Sigmoid colon (tissue), 7 donors: ENCODE measurements around the gene PTX4. TPM values are rescaled to one million over a fixed set of nuclear protein-coding genes. Genes with fewer than 3 reads are reported as not detected.

Source experiments
- DNase-seq: peaks from one replicate; pipeline ENCODE4 v3.0.0-alpha.2; 2019
- H3K27ac ChIP-seq, 4 donors: fragments of 200-600 bp; sonication (generic); one replicate each; pipeline ENCODE4 v1.5.1; 2016 to 2019; ENCODE audit warnings: mild to moderate bottlenecking in 1 of 4
- H3K27me3 ChIP-seq, 3 donors: fragments of 200-600 bp; sonication (generic); one replicate each; pipeline ENCODE4 v1.5.1; 2019; ENCODE audit warnings: mild to moderate bottlenecking in 1 of 3
- H3K36me3 ChIP-seq, 4 donors: fragments of 200-600 bp; sonication (generic); one replicate each; pipeline ENCODE4 v1.5.1; 2016 to 2019
- H3K4me1 ChIP-seq, 4 donors: fragments of 200-600 bp; sonication (generic); one replicate each; pipeline ENCODE4 v1.5.1; 2017 to 2019
- H3K4me3 ChIP-seq, 4 donors: fragments of 200-600 bp; sonication (generic); one replicate each; pipeline ENCODE4 v1.5.1; 2017 to 2019; ENCODE audit warnings: mild to moderate bottlenecking in 2 of 4, moderate library complexity in 1 of 4
- H3K9me3 ChIP-seq, 4 donors: fragments of 200-600 bp in 3 of 4; sonication (generic) in 3 of 4; one replicate each; pipeline versions ENCODE4 v1.5.1 to v1.6.1; 2013 to 2019
- CTCF ChIP-seq, 4 experiments: fragments of 450-650 bp in 3 of 4; fragments of 200-600 bp in 1 of 4; IDR thresholded peaks; one replicate each; pipeline ENCODE4 v1.5.1; 2016 to 2019; ENCODE audit warnings: antibody characterized with exemption in 4 of 4, mild to moderate bottlenecking in 3 of 4, moderate library complexity in 2 of 4
- EP300 ChIP-seq, 4 donors: sonication (generic); formaldehyde crosslinking; IDR thresholded peaks; one replicate each; pipeline ENCODE4 v1.6.1; 2017; ENCODE audit warnings: antibody characterized with exemption in 4 of 4
- POLR2A ChIP-seq, 2 donors: fragments of 450-650 bp; IDR thresholded peaks; one replicate each; pipeline ENCODE4 v1.6.1; 2016; ENCODE audit warnings: antibody characterized with exemption in 2 of 2, mild to moderate bottlenecking in 2 of 2, moderate library complexity in 2 of 2
- POLR2AphosphoS5 ChIP-seq, 4 donors: sonication (generic); formaldehyde crosslinking; IDR thresholded peaks; one replicate each; pipeline ENCODE4 v1.6.1; 2017; ENCODE audit warnings: antibody characterized with exemption in 4 of 4
- WGBS, 2 donors: extraction: QIAGEN DNeasy Blood & Tissue Kit; methylation state at CpG; one replicate each; pipeline ENCODE4 v1.1.7; 2013; 5-methylcytosine and 5-hydroxymethylcytosine counted together
- intact Hi-C: fragments of 100-400 bp; cut with DNase I; formaldehyde crosslinking; loops from one replicate; pipeline ENCODE4 v1.15.1; 2023
- polyA plus RNA-seq, 3 donors: library from polyadenylated mRNA; stranded (reverse); fragments of 200-250 nt; gene quantifications; one replicate each; pipeline ENCODE4 v1.2.3, GENCODE V29; 2013
- total RNA-seq, 4 donors: library from RNA; depleted of rRNA; stranded (reverse); fragments of >200 nt; gene quantifications; one replicate each; pipeline ENCODE4 v1.1.0, GENCODE V29; 2016
- donor health status: healthy with polysubstance abuse.
- donor health status: Bipolar disorder and iron deficiency.
- donor health status: healthy.

PTX4 gene
- total and polyA plus RNA-seq, 7 donors = not detected

DNA sequence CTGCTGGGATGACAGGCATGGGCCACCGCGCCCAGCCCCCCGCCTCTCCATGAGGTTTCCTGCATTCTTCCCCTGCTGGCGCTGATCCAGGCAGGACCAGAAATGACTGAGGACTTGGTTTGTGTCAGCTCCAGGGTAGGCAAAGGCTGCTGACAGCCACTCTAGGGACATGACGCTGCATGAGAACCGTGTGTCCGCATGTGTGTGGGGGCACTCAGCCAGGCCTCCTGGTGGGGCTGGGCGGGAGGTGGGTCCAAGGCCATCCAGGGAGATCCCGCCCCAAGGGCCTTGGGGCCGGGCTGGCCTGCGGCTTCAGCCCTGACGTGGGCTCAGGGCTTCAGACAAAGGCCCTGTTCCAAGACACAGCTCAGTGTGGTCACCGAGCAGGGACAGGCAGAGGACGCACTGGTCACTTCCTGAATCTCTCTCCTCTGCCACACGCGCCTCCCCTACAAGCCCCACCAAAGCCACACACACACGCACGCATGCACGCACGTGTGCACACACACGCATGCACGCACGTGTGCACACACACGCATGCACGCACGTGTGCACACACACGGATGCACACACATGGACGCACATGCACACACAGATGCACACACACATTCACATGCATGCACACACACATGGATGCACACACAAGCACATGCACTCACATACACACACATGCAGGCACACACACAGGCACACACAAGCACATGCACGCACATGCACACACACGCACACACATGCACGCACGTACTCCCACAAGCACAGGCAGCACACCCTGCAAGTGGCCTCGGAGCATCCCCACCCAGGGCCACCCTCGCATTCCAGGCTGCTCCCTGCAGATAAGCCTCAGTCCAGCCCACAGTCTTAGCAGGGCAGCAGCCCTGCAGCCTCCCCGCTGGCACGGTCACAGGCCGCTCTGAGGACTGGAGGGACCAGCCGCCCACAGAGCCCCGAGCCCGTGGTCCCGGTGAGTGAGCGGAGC, 39.4 kb upstream of the PTX4 start:
- Histone ChIP-seq H3K9me3 (no peaks in the 10 kb centered on the region), H3K27me3 (no peaks in the 10 kb centered on the region), H3K27ac (no peak overlapping the region), H3K4me3 (no peak overlapping the region), H3K36me3 (peaks cover 7 to 23% (median 11%) of the 10 kb centered on the region in 4 donors), H3K4me1 (peaks cover 0 to 40% (median 31%) of the 10 kb centered on the region in 4 donors)
- WGBS, 2 donors = 80 to 81% methylated on average over 42 of the region's 42 CpGs
- no peak for DNase-seq
- TF ChIP-seq POLR2AphosphoS5 (IDR thresholded peaks at IDR 0.05) (no peak), CTCF (IDR thresholded peaks at IDR 0.05) (no peak), POLR2A (IDR thresholded peaks at IDR 0.05) (no peak), EP300 (IDR thresholded peaks at IDR 0.05) (no peak)
- intact Hi-C loops = no loop called here

GRCh38 chr16:1526608-1527555, 38.1 kb upstream of the PTX4 start:
- no peaks in the 10 kb centered on the region for H3K9me3 ChIP-seq
- WGBS, 2 donors = 78 to 83% methylated on average over 38 of the region's 38 CpGs
- no peak for TF ChIP-seq POLR2A (IDR thresholded peaks at IDR 0.05)
- TF ChIP-seq CTCF (IDR thresholded peaks at IDR 0.05) = no peak
- no peak for TF ChIP-seq POLR2AphosphoS5 (IDR thresholded peaks at IDR 0.05)
- intact Hi-C loops = no loop called here
- no peak for DNase-seq
- peaks cover 8 to 36% (median 13%) of the 10 kb centered on the region in 4 donors for H3K36me3 ChIP-seq
- no peaks in the 10 kb centered on the region for H3K27me3 ChIP-seq
- no peak overlapping the region for H3K27ac ChIP-seq
- H3K4me3 ChIP-seq = no peak overlapping the region
- peaks cover 0 to 28% (median 19%) of the 10 kb centered on the region in 4 donors for H3K4me1 ChIP-seq

DNA sequence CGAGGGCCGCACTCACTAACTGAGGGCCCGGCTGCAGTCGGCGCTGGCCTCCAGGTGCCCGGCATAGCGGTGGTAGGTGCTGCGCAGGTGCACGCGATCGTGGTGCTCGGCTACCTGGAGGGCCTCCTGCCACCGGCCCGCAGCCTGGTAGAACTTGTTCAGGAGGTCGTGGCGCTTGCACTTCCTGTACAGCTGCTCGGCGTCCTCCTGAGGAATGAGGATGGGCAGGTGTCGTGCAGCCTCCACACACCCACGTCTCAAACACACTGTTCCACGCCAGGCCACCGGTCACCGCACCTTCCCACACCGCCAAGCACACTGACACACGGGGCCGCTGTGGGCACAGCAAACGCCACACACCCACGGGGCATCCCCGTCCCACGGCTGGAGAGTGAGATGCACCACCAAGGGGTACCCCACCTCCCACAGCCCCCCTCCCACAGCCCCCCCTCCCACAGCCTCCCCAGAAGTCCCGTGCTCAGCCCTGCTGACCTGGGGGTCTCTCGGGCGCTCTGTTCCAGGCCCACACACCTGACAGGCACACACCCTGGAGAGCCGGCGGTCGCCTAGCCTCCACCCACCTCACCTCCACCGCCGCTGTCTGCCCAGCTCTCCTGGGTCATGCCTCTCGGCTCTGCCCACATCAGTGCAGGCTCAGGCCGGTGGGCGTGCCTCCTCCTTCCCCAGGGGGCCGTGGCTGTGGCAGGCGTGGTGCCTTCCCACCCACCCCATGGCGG, 37.3 kb upstream of the PTX4 start:
- no peak for DNase-seq
- TF ChIP-seq POLR2A (IDR thresholded peaks at IDR 0.05) (no peak), EP300 (IDR thresholded peaks at IDR 0.05) (no peak), CTCF (IDR thresholded peaks at IDR 0.05) (no peak), POLR2AphosphoS5 (IDR thresholded peaks at IDR 0.05) (no peak)
- Histone ChIP-seq H3K27ac (no peak overlapping the region), H3K4me1 (peaks cover 0 to 19% (median 10%) of the 10 kb centered on the region in 4 donors), H3K36me3 (peaks cover 8 to 40% (median 13%) of the 10 kb centered on the region in 4 donors), H3K9me3 (no peaks in the 10 kb centered on the region), H3K4me3 (no peak overlapping the region), H3K27me3 (no peaks in the 10 kb centered on the region)
- intact Hi-C loops = no loop called here
- WGBS, 2 donors = 76 to 88% methylated on average over 44 of the region's 44 CpGs

DNA sequence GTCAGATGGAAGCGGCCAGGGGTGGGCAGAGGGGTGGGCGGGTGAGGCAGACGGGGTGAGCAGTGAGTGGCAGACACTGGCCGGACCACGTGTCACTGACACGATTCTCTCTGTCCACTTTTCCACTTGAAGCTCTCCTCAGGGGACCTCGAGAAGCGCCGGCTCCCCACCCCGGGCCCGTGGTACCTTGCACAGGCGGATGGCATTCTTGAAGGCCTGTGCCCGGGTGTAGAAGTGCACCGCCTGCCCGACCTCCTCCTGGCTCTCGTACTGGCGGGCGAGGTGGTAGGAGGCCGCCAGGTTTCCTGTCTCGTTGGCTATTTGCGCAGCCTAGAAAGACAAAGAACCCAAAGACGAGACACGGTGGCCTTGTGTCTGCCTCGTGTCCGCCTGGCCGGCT, 35.6 kb upstream of the PTX4 start:
- peaks cover 18 to 57% (median 18%) of the 10 kb centered on the region in 4 donors for H3K36me3 ChIP-seq
- no peak overlapping the region for H3K27ac ChIP-seq
- no peaks in the 10 kb centered on the region for H3K9me3 ChIP-seq
- intact Hi-C loops = no loop called here
- H3K4me3 ChIP-seq = no peak overlapping the region
- H3K4me1 ChIP-seq = peaks cover 0 to 7% (median 0%) of the 10 kb centered on the region in 4 donors
- TF ChIP-seq CTCF (IDR thresholded peaks at IDR 0.05) (no peak), POLR2AphosphoS5 (IDR thresholded peaks at IDR 0.05) (no peak), EP300 (IDR thresholded peaks at IDR 0.05) (no peak), POLR2A (IDR thresholded peaks at IDR 0.05) (no peak)
- no peak for DNase-seq
- no peaks in the 10 kb centered on the region for H3K27me3 ChIP-seq
- 95% methylated on average over 26 of the region's 26 CpGs for WGBS, 2 donors
